IPS-NIHi7 (cell line): ENCODE measurements around the gene EGF.

Source experiments
- DNase-seq: peaks from one replicate; pipeline ENCODE4 v3.0.0; 2012; ENCODE audit warnings: mixed read lengths; ENCODE audit errors: extremely low spot score

Gene EGF

DNA sequence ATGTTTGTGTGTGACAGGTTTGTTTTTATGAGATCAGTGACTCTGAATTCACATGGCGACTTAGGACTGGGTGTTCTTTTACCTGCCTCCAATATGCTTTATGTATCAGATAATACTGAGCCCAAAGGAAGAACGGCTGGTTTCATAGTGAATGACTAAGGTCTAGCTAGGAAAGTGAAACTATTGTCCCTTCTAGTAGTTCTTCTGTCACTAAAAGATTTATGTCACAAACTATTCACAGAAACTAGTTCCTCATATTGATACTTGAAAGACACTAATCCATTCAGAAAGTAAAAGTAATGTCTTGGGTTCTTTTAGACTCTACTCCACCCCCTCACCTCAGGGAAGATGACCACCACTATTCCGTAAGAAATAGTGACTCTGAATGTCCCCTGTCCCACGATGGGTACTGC is 81.7 kb downstream of the EGF start:
- DNase-seq, result no peak

DNA sequence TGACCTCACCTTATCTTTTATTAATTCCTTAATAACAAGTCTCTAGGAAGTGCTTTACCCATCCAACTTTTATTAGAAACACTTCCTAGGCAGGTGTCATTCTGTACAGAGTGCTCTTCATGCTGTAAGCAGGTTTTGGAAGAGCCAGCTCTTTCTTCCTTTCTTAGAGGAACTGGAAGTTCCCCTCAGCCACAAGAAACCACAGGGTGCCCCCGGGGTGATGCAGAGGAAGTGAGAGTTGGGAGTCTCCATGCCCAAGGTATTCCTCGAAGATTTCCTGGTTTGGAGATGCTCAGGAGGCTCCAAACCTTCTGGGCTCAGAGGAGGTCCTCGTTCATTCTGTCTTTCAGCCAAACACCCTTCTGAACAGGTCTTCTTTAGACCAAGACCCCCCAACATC is 83.8 kb downstream of the EGF start:
- no peak for DNase-seq

DNA sequence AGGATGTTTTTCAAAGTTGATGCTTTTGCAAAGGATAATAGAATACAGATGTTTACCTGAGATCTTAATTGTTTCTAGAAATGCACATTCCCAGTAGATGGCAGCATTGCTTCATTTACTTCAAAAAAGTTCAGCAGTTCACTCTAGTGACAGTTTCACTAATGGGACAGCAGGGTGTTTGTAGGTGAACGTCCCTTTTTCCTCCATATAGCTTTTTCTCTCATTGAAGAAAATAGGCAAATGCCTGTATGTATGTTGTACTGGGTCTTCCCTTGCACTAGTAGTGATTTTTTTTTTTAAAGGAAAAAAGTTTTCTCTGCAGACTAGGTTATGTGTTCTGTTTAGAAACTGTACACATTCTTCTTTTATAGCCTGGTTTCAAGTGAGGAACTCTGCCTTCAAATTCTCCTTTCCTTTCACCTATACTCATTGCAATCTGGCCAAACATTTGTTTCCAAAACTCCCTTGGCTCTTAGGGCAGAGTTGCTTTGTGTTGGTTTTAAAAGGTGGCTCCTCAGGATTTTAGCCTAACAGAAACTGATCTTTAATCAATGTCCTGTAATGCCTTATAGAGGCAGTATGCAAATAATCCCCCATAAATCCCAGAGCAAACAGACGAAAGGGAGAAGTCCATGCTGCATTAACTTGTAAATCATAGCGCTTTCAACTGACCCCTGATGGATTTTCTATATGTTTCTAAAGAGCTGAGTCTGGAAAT is 86.3 kb downstream of the EGF start:
- peak; percentile 52 for DNase-seq

DNA sequence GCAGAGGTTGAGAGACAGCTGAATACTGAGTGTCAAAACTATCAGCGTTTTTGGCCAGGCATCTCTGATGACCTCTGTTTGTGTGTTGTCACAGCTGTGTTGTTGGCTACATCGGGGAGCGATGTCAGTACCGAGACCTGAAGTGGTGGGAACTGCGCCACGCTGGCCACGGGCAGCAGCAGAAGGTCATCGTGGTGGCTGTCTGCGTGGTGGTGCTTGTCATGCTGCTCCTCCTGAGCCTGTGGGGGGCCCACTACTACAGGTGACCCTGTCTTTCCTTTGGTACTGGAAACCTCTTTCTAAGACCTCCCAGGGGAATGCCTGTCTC is 86.9 kb downstream of the EGF start:
- DNase-seq, result no peak

DNA sequence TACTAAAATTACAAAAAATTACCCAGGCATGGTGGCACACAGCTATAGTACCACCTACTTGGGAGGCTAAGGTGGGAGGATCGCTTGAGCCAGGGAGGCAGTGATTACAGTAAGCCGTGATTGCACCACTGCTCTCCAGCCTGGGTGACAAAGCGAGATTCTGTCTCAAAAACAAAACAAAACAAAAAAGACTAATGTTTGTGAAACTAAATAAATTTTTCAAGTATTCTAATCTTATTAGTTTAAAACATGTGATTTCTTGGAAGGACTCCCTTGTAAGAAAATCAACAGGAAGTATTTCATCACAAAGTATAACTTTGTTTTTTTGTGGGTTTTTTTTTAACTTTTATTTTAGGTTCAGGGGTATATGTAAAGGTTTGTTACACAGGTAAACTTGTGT is 89.6 kb downstream of the EGF start:
- no peak for DNase-seq

DNA sequence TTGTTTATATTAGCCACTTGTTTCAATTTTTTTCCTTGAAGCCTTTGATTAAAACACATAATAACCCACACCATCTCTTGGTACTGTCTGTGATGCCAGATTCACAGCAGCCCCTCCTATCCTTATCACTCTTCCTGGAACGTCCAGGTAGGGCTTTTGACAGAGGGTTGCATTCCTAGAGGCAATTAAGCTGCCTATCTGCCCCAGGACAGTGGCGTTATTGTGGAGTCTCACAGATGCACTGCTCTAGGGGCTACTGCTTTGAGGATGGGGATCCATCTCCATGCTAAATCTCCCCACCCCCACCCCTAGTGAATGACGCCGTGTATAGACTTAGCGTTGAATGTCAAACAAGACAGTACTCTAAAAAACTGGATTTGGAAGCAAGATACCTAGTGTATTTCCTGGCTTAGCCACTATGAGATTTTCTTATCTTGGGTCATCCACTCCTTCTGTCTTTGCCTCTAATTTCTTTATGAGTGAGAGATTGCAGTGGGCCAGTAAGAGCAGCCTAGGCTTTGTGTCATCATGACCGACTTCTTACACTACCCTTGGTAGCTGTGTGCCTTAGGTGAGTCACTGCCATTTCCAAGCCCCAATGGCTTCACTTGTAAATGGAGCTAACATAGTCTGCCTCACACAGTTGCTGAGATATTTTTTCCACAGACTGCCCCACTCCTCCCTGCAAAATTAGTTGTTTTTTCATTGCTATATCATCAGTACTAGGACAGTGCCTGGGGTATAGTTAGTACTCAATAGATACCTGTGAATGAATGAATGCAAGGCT is 90.9 kb downstream of the EGF start:
- no peak for DNase-seq

DNA sequence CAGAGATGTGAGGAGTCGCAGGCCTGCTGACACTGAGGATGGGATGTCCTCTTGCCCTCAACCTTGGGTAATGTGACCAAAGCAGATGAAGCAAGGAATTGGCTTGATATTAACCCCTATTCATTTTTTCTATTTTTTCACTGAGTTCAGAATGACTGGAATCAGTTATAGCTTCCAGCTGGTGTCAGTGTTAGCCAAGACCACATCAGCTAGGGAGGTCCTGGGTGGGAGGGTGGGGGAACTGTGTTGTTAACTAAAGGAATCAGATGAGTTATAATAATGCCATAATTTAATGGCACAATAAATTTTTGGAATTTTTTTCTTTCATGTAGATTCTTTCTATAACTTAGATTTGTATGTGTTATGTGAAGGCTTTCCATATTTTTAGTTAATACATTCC is 91.9 kb downstream of the EGF start:
- DNase-seq, result no peak

DNA sequence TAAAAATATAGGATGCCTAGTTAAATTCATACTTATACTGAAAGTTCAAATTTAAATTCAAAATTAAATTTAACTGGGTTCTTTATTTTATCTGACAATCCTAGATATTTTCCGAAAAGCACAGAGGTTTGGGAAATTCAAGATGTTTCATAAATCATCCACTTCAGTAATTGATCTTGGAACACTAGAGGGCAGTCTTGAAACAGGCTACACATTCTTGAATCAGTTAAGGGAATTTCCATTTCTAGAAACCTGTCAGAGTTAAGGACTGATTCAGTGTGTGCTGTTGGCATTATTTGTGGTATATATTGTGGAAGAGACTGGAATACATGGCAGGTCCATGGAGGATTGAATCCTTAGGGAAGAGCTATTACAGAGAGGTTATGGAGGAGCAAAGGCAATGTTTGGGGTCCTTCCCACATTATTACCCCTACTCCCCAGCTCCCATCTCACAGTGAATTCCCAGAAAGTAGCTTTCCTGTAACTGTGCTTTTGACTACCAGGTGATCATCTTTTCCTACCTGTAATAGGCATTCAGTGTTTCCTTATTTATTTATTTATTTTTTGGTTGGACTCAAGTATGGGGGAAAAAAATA is 92.9 kb downstream of the EGF start:
- peak; percentile 60 for DNase-seq

DNA sequence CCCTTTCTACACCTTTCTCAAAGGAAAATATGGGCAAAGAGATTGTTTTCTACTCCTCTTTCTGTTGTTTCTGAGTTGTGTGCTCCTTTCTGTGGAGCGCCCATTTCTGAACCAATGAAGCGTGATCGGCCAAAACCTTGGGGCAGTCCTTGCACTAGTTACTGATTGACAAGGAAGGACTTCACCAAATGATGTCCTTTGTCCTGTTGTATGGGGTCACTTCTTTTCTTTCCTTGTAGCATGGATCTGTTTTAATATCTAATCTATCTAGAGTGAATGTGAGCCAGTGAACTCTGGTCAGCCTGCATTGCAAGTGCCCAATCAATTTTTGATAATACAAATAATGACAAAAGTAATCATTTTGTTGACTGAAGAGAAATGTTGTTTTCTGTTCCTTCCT is 94.5 kb downstream of the EGF start:
- DNase-seq, result no peak

DNA sequence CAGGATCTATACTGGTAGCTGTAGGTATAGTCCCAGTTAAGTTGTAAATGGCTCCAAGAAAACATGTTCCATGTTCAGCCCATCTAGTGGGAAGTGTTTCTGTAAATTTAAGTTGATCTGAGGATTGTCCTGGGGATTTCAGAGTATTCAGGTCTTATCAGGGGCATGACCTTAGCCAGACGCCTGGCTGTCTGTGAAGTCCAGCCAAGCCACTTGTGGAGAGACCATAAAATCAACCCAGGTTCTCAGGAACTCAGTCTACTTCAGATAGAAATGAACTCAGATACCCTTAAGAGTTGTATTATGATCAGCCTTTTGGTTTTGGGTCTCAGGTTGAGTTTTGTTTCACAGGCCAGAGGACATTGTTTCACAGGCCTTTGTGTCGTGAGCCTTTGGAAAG is 95.9 kb downstream of the EGF start:
- no peak for DNase-seq

DNA sequence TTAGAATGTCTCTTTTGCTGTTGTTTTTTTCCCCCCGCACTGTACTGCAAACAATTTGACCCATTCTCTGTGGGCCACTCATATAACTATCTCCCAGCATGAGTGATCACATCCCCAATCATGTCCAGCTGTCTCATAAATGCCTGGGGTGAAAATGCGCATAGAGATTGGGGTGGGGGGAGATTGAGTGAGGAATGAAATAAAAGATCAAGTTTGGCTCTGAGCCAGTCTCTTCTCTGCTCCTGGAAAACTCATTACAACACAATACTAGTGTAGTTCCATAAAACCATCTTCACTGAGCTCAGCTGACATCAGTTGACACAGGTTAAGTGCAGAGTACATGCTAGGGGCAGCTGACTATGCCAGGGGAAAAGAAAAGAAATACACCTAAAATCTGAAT is 96.9 kb downstream of the EGF start:
- no peak for DNase-seq

DNA sequence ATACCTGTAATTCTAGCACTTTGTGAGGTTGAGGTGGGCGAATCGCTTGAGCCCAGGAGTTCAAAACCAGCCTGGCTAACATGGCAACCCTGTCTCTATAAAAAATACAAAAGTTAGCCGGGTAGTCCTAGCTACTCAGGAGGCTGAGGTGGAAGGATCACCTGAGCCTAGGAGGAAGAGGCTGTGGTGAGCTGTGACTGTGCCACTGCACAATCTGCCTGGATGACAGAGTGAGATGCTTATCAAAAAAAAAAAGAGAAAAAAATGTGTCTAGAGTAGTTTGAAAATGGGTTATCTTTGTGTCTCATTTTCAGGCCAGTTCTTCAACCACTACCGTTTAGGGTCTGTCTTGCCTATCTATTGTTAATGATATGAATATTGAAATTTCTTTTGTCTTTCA is 98.1 kb downstream of the EGF start:
- DNase-seq, result no peak

DNA sequence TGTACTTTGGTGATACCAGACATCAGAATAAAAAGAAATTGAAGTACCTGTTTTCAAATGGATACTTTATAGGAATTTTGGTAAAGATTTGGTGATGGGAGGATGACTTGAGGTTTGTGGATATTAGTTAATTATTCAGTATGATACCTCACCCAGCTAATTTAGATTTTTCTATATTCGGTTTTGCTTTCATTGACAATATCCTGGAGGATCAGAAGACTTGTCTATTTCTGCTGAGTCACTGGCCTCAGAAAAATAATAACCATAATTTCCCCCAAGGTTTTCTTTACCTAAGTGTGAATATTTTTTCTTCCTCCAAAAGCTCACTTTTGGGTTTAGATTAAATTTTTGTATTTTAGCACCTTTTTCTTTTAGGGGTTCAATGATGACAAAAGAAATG is 100.2 kb downstream of the EGF start:
- no peak for DNase-seq

DNA sequence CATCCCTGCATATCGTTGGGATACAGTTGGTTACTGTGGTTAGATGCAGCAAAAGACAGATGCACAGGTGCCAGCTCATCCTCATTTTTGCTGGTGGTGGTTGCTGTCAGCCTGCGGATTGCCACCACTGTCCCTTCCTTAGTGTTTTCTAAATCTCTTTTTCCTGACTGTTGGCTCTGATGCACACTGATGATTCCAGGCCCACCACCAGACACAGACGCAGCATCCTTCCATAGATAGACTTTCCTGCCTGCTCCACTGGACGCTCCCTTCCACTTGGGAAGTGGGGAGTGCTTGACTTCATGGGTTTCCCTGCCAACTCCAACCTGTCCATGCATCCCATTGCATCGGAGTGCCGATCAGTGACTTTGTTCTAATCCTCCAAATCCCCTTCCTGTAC is 101.5 kb downstream of the EGF start:
- no peak for DNase-seq

DNA sequence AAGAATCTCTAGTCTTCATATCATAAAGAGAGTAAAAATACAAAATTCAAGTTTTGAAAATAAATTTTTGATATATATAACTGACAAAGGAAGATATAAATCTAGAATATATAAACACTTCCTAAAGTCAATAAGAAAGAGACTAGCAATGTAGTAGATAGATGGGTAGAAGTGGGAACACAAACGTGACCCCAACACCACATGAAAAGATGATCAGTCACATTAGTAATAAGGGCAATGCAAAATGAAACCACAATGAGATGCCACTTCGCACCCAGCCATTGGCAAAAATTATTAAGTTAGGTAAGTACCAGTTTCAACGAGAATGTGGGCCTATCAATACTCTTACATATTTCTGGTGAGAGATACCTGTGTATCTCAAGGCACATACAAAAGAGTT is 106.5 kb downstream of the EGF start:
- DNase-seq, result no peak

DNA sequence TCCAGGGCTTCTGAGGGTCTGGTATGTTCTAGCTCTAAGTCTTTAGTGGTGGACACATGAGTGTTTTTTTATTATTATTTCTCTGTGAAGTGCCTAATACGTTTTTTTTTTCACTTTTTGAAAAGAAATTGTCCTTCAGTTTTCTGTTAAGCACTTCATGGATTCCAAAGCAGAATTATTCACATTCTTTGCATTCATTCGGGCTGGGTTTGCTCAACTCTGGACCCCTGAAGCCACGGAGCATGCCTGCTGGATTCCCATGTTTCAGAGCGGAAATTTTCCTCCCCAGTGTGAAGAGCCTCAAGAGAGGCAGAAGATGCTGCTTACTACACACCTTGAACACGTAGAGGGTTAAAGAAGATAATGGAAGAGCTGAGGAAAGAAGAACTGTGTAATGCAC is 107.5 kb downstream of the EGF start:
- no peak for DNase-seq

DNA sequence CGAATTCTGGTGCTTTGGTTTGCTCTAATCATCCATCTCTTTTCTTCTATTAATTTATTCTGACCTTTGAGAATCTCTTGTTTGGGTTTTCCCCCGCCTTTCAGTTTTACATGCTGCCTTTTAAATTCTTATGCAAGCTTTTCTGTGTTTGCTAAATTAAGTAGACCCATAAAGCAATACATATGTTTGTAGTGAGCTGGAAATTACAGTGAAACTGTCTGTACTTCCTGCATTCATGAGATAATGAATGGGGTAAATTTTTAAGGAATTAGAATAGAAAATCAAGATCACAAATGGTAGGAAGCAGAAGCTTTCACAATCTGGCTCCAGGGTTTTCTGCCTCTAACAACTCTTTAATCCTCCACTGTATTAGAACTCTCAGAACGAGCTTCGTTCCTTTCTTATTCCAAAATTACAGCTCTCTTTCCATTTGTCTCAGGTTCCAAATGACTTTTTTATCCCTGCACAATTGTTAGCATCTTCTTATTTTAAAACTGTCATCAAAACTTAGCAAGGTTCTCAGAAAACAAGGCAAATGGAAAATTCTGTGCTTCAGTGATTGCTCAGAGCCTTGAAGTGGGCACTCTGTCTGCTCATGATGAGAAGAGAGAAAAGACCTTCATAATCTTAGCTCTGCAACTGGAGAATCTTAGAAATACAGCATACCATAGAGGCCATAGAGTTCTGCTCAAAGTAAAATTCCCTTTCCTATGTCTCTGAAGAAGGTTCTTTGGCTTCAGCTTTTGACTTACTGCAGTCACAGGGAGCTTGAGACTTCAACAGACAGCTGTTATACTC is 108.2 kb downstream of the EGF start:
- DNase-seq, result no peak

DNA sequence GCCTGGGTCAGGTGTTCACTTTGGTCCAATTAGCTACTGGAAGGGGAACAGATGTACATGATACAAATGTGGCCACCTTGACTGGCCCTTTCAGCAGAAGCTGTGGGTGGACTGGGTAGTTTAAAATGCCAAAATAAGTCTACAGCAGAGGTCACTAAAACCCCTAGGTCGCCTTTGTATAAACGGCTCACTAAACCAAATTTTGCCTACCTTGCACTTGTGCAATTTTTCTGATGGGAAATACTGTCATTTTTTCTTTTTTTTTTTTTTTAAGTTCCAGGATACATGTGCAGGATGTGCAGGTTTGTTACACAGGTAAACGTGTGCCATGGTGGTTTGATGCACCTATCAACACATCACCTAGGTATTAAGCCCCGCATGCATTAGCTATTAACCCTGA is 109.8 kb downstream of the EGF start:
- no peak for DNase-seq

DNA sequence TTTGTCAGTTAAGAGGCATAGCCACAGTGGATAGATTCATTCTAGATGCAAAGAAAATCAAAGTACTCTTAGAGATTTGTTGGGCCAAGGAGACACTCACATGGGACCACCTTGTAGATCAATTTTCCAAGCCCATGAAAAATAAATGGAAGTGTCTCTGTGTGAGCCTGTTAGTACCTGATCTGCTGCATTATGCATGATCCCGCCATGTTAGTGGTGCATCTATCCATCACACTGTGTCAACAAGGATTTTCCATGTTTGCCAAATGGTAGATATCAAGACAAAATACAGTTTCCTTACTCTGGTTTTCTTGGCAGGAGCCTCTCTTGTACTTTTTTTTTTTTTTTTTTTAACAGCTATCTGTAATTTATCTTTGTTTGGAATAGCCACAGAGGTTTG is 112.4 kb downstream of the EGF start:
- no peak for DNase-seq

DNA sequence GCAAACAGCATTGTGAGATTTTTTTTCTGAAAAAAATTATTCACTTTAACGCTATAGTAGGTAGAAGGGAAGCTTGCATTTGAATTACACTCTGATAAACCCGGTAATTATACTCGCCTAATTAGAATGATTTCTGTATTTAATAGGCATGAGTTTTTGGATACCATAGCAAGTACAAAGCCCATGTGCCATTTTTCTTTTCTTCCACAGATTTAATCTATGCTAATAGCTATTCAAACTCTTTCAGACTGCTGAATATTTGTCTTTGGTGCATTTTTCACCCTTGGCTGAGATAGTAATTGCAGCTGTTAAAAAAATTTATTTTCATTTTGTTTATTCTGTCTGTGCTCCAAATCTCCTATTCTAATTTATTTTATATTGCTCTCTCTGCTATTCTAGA is 113.0 kb downstream of the EGF start:
- no peak for DNase-seq

DNA sequence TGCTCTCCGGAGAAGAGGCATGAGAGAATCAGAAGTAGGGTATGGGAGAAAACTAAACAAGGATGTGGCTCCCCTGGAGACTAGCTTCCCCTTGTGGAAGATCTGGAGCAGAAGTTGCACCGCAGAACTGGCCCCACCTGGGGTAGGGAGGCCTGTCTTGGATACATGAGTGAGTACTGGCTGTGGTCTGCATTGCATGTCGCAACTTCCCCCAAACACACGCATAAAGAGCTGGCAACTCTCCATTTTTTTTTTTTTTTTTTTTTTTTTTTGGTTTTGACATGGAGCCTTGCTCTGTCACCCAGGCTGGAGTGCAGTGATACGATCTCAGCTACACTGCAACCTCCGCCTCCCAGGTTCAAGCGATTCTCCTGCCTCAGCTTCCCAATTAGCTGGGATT is 119.9 kb downstream of the EGF start:
- DNase-seq, result no peak

DNA sequence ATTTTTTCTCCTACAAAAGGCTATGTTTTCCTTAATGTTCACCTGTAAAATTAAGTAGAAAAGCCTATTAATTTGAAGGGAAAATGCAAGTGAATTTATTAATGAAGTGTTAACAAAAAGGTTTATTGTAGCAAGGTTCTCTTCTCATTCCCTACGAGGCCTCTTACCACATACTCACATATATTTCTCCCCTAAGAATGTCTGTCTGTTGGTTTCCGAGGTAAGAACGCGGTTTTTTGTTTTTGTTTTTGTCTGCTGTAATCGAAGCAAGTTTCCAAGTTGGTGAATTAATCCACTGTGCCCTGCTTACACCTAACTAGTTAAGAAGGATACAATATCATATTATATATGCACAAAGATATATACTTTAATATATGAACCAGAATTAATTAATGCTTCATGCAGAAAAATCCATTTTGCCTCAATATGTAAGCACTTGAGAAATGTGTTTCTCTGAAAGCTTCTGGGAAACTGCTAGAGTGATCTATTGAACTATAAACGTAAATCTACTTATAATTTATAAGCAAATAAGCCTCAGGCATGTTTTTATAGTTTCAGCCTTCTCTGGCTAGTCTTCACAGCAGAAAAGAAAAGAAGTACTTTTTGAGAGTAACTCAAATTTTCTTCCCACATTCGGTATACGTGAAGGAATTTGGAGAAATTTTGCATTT is 120.8 kb downstream of the EGF start:
- DNase-seq, result no peak
